HepG2 (cell line): Measurements from ENCODE around the gene GNAS.
A peak's percentile ranks its signal among the peaks of the same experiment; 100 is the strongest.

ENCODE experiments used
- CERS6 ChIP-seq: sonication (generic); formaldehyde crosslinking; IDR thresholded peaks from 2 replicates; pipeline ENCODE4 v1.5.0; 2020; ENCODE audit warnings: missing genetic modification reagents
- CTCF ChIP-seq: sonication (generic); formaldehyde crosslinking; IDR thresholded peaks from 2 replicates; pipeline ENCODE4 v1.5.0; 2020; ENCODE audit warnings: mild to moderate bottlenecking, missing genetic modification reagents, moderate library complexity
- JUND ChIP-seq: sonication (generic); formaldehyde crosslinking; IDR thresholded peaks from 2 replicates; pipeline ENCODE4 v1.8.0; 2022; ENCODE audit warnings: mild to moderate bottlenecking, missing genetic modification reagents
- RFX5 ChIP-seq: IDR thresholded peaks from 2 replicates; pipeline ENCODE4 v1.6.1; 2011; ENCODE audit warnings: low read depth, low read length, improper control_type of control experiment
- TGIF2 ChIP-seq: IDR thresholded peaks from 2 replicates; pipeline ENCODE4 v1.6.1; 2016; ENCODE audit warnings: control low read depth, missing compliant biosample characterization
- ZFP36 ChIP-seq: fragments of 150-350 bp; IDR thresholded peaks from 2 replicates; pipeline ENCODE4 v1.6.1; 2018; ENCODE audit warnings: borderline replicate concordance, low read length, low read depth; ENCODE audit not compliant: partially characterized antibody
- ZNF331 ChIP-seq: sonication (generic); formaldehyde crosslinking; IDR thresholded peaks from 2 replicates; pipeline ENCODE4 v1.4.0; 2020; ENCODE audit warnings: missing genetic modification reagents
- ZNF558 ChIP-seq: sonication (generic); formaldehyde crosslinking; IDR thresholded peaks from 2 replicates; pipeline ENCODE4 v1.9.0; 2022; ENCODE audit warnings: mild to moderate bottlenecking, missing genetic modification reagents, borderline replicate concordance

- TF ChIP-seq ZNF558 (CRISPR knock-in tag) (no peak), CTCF (CRISPR knock-in tag) (no peak), ZFP36 (no peak), CERS6 (CRISPR knock-in tag) (no peak), ZNF331 (CRISPR knock-in tag) (0 out of 2 replicates have a peak, but pooled peaks have one; percentile 13), JUND (no peak), RFX5 (no peak), TGIF2 (CRISPR knock-in tag) (no peak)
These were observed 103.6 kb downstream of the GNAS start for GRCh38 chr20:58956078-58956477.
